Skin of body (tissue), 2 donors: ENCODE data around the gene KCNMA1. TPM values are rescaled to one million over a fixed set of nuclear protein-coding genes. Genes with fewer than 3 reads are reported as not detected.
"Not testable (repeated sequence)": the region's sequence is repeated elsewhere in the genome, so short reads cannot be mapped to it uniquely, and the experiment has no call there.

ENCODE experiments used
- DNase-seq: peaks from one replicate; lab custom pipeline; 2025; lab: John Stamatoyannopoulos, UW
- total RNA-seq: library from RNA; depleted of rRNA; stranded (reverse); fragments of >200 nt; gene quantifications from one replicate; pipeline ENCODE4 v1.2.3, GENCODE V29; 2014

KCNMA1 gene
- total RNA-seq, 1 donor from 2014 or later, result 11.7 TPM

DNA sequence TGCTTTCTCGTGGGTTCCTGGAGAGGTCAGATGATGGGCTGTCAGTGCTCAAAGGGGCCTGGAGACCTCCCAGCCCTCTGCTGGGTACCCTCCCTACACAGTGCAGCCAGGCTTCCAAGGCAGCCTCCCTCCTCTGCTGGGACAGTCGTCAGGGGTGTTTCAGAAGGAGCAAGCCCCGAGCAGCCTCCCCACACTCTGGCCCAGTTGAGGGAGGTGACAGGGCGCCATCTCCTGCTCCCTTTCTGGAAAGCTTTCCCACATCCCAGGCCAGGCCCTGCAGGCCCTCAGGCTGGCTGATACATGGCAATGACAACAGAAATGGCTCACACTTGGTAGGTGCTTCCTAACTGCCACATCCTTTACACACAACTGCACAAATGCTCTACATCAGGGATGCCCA, 32.1 kb downstream of the KCNMA1 start:
- no peak for DNase-seq

DNA sequence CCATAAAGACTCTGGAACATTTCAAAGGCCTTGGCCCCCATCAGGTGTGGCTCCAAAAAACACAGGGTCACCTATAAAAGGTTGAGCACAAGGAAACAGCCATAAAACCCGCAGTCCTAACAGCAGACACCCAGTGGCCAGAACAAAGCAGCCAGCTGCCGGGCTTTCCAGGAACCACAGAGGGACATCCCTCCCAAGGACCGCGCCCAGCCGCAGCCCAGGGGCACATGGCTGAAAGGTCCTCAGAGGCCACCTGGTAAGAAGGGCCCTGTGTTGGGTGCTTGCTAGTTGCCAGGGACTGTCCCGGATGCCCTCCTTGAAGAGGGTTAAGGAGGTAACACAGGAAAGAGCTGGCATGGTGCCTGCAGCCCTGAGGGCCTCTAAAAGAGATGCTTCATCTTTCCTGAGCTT, 32.7 kb downstream of the KCNMA1 start:
- DNase-seq, result no peak

DNA sequence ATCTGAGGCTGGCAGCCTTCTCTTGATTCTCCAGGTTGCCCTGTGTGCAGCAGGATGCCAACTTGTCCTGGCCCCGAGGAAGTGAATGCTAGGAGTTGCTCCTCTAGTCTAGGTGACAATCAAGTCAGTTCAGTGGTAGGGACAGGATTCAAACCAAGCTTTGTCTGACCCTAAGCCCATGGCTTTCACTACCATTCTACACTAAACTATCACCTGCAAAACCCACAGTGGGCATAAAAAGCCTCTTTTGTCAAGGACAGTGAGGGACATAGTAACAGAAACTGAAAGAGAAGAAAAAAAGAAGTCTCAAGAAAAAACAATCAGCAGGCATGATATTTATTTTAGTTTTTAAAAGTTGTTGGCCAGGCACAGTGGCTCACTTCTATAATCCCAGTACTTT, 33.5 kb downstream of the KCNMA1 start:
- DNase-seq, result no peak

DNA sequence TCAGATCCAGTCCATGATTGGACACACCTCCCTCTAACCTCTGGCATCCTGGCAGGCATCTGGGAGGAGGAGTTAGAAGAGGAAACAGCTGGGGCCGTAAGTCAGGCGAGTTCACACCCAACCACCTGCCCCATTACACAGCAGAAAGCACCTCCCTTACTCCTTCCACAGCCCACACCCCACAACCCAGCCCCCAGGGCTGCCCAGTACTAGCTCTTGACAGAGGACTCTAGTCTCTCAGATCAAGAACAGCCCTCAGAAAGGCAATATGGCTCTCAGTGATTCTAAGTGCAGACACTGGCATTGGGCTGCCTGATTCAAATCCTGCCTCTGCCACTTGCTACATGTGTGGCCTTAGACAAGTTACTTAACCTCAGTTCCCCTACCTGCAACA, 34.1 kb downstream of the KCNMA1 start:
- no peak for DNase-seq

DNA sequence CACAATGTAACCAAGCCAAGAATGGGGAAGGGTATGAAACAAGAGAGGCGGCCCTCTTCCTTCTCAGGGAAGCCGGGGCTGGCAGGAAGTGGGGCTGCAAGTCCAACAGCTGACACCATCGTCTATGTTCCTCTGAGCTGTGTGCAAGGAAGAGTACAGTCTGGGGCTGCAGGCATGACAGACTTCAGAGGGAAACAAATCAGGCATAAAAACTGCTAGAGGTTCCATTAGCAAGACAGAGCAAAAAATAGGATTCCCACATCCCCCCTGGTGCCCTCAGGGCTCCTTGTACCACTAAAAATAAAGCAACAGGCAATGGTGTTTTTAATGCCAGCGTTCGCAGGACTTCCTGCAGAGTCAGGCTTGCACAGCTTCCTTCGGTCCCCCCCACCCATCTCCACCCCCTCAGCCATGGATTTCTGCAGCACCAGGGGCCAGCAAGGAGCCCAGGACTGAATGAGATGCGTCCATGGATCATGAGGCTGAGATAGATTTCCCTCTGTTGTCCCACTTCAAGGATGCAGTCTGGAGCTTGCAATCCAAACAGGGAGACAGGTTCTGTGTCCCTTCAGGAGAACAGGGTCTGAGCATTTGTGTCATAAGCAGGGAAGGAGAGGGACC, 34.6 kb downstream of the KCNMA1 start:
- DNase-seq, result no peak

DNA sequence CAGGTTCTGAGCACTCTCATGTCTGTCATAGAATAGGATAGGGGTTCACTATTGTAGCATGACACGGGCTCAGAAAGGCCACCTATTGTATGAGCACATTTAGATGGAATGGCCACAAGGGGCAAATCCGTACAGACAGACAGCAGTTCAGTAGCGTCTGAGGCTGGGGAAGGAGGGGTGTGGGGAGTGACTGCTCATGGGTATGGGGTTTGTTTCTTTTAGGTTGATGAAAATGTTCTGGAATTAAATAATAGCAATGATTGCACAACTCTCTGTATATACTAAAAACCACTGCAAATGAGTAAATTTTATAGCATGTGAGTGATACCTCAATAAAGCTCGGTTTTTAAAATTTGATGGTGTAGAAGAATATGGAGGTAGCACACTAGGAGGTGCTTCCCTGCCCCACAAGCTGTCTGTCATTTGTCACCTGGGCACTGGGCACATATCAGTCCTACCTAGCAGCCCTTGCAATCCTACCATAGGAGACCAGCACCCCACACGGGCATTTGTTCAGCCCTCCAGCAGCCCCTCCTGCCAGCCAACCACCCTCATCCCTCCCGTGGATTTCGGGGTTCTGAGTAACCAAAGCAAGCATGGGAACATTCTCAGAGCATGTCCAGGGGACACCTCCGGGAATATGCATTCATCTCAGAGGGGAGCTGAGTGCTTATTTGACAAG, 35.2 kb downstream of the KCNMA1 start:
- no peak for DNase-seq

DNA sequence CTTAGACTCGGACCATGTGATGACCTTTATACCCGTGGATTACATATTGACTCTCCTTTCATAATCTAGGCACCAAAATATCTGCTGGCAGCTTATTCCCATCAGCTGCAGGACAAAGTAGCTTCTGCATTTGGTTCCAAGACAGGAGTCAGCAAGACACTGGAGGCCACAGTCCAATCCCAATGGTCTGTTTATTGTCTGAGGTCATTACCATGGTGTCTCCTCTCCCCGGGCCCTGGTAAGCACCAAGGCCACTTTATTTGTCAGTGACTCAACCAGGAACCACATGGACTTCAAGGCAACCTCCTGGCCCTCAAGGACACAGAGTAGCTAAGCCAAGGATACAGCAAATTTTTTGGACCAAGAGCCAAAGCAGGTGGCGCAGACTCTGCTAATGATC, 36.1 kb downstream of the KCNMA1 start:
- DNase-seq, result no peak

DNA sequence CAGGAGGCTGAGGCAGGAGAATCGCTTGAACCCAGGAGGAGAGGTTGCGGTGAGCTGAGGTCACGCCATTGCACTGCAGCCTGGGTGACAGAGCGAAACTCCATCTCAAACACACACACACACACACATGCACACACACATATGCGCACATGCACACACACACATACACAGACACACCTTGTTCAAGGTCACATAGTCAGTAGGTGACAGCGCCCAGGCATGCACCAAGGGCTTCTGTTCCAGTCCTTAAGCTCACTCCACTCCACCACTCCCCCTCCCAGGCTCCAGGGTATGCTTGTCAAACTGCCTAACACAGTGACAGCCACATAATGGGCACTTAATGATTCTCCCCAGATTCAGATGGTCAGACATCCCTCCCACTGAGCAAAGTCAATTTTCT, 37.0 kb downstream of the KCNMA1 start:
- no peak for DNase-seq

DNA sequence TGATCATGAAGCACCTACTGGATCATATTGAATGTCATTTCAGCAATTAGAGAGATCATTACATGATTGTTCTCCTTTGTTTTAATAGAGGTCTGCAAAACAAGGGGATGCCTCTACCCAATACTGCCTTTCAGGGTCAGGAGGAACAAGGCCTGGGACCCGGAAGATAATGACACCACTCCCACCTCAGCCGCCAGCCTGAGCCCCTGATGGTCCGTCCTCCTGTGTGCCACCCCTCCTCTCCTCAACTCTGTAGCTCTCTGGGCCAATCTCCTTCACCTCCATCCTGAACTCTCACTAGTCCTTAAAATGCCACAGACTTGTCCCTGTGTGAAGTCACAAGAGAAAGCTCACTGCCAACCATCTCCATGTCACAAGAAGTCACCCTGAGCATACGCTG, 38.0 kb downstream of the KCNMA1 start:
- DNase-seq, result no peak

DNA sequence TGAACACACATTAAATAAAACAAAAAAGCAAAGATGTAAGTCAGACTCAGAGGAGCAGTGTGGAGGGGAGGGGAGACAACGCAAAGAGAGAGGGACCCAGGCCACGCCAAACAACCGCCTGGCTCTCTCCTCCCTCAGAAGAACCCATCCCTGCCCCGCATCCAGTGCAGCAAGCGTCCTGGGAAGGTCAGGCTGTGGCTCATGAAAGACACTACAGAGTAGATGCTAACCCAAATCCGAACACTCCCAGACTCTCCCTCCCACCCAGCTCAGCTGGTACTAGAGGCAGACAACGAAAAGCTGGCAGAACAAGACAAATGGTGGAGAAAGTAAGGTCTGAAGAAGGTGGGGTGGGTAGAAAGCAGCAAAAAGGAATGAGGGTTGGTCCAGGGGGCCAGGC, 39.0 kb downstream of the KCNMA1 start:
- no peak for DNase-seq

DNA sequence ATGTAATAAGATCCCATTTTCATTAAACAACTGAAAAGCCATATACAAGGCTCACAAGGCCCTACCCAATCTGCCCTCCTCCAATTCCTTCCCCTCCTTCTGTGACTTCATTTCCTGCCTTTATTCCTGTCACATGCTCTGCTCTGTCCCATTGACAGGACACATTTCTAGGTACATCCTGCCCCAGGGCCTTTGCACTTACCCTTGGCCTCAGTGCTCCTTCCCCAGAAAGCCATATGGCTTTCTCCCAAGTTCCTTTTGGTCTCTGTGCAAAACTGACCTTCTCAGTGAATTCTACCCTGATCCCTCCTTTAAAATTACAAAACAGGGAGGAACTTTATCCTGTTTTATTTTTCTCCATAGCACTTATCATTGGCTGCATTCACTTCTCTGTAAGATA, 40.0 kb downstream of the KCNMA1 start:
- no peak for DNase-seq

DNA sequence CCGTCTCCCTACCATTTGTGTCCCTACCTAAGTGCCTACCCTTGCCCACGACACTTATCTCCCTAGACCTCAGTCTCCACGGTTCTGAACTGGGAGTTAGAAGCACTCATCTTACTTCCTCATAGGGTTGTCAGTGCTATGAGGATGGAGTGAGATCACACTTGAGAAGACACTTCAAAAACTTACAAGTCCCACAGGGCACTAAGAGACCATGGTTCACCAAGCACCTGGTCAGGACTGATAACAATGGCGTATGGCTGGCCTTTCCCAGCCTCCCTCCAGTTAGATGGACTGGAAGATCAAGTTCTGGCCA, 43.2 kb downstream of the KCNMA1 start:
- DNase-seq, result no peak

DNA sequence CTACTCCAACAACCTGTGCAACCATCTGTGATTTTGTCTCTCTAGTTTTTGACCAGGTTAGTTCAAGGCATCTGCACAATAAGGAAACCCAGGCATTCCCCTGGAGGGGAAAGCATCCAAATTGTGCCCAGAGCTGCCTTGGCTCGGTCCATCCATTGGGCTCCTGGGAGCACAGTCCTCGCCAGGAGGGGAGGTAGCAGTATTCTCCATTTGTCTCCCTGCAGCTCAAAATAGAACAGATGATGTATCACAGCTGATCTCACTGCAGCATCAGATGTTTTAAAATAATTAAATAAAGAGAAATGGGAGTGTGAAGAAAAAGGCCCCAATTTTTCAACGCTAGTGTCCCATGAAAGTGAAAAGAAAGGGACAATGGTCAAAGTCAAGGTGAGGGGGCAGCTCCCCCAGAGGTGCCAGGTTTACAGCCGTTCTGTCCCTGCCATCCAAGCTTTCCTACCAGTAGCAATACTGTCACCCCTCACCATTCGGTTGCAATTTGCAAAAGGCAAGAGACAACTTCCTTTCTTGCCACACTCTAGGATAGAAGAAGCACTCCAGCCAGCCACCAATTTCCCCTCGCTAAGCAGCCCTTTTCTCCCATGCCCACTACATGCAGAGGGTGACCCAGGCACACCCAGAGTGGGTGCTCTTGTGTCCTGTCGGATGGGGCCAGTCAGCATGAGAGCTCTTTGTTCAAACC, 43.7 kb downstream of the KCNMA1 start:
- DNase-seq, result no peak

DNA sequence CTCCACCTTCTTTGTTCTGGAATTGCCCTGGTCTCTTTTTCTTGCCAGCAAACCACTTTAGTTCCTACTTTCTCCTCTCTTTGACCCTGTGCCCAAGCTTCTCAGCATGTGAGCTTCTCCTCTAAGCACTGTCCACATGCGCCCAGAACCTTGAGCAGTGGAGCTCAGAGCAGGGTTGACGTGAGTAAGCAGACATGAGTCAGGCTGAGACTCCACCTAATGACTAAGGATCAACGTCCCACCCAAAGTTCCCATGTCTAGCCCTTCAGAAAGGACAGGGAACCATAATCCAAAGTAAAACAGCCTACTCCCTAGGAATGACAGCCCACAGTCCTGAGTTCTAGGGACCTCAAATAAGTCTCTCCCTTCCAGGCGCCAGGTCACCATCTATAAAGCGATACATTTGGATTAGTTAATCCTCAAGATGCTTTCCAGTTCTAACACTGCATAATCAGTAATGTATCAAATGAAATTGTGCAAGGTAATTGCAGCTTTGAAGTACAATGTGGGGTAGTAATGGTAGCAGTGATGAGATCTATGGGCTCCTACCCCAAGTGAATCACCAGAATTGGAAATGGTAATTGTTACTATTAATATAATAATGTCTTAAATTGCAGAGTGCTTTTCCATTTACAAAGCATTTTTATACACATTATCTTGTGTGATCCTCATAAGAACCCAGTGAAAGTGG, 44.5 kb downstream of the KCNMA1 start:
- no peak for DNase-seq

DNA sequence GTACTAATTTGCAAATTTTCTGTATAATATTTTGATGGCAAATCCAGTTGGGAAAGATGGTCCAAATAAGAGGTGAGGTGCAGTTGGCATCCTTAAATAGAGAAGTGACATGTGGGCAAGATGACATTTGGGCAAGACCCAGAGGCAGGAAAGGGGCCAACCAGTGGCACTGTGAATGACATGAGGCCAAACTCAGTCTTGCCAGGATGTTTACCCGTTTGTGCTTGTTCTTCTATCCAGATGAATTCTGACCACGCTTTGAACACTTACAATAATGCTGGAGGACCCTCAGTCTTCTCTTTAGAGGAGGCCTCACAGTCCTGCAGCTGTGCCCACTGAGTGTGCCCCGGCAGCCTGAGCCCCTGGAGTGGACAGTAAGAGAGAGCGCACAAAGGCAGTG, 45.1 kb downstream of the KCNMA1 start:
- no peak for DNase-seq

DNA sequence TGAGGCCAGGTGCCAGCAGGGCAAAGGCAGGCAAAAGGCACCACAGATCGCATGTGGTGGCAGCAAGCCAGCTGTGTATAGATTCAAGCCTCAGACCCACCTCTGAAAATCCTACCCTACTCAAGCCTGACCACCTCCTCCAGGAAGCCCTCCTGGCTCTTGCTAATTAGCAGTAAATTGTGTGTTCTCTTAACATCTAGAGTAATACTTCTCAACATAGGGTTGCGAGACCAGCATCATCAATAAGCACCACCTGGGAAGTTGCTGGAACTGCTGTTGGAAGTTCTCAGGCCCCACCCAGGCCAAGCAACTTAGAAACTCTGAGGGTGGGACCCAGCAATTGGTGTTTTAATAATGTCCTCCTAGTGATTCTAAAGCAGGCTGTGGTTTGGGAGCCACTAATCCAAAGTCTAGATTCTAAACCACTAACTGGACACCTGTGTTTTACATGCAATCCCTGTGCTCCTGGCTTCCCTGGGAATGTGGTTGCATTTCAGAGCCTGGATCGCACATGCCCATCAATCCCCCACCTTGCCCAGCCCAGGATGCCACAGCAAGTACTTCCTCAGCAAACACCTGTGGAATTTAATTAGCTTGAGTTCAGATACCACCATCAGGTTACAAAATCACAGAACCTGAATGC, 46.2 kb downstream of the KCNMA1 start:
- no peak for DNase-seq

DNA sequence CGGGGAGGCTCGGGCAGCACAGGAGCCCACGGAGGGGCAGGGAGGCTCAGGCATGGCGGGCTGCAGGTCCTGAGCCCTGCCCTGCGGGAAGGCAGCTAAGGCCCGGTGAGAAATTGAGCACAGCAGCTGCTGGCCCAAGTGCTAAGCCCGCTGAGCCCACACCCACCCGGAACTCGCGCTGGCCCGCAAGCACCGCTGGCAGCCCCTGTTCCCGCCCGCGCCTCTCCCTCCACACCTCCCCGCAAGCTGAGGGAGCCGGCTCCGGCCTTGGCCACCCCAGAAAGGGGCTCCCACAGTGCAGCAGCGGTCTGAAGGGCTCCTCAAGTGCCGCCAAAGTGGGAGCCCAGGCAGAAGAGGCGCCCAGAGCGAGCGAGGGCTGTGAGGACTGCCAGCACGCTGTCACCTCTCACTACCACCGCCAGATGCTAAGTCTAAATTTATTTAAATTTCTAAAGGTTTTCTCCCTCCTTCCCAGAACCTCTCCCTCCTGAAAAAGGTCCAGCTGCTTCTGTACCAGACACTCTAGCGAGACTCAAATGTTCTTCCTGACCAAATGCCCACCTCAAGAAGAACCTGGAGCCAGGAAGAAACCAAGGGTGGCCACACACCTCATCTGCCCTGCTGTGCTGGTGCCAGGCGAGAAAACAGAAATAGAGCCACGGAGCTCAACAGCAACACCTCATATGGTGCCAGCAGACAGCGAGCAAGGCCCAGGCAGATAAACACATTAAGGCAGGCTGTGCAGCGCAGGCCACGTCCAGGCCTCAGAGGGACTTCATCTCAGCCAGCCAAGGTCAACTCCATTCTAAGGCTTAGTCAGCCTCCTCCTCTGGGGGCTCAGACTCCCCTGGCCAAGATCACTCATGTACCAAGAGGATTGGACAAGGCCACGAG, 47.0 kb downstream of the KCNMA1 start:
- no peak for DNase-seq

DNA sequence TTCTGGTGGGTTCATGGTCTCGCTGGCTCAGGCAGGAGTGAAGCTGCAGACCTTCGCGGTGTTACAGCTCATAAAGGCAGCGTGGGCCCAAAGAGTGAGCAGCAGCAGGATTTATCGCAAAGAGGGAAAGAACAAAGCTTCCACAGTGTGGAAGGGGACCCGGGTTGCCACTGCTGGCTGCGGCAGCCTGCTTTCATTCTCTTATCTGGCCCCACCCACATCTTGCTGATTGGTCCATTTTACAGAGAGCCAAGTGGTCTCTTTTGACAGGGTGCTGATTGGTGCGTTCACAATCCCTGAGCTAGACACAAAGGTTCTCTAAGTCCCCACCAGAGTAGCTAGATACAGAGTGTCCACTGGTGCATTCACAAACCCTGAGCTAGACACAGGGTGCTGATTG, 47.9 kb downstream of the KCNMA1 start:
- not testable (repeated sequence) for DNase-seq

DNA sequence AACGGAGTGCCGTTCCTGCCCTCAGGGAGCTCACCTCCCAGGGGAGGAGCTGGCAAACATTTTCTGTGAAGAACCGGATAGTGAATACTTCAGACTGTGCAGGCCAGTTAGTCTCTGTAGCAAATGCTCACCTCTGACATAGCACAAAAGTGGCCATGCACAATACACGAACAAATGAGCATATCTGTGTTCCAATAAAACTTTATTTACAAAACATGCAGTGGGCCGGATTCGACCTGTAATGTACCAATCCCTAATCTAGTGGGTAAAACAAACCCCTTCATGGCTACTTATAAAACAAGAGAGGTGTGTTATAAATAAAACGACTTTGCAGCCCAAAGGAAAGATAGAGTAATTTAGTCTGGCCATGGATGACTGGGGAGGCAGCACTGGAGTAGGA, 48.7 kb downstream of the KCNMA1 start:
- no peak for DNase-seq

DNA sequence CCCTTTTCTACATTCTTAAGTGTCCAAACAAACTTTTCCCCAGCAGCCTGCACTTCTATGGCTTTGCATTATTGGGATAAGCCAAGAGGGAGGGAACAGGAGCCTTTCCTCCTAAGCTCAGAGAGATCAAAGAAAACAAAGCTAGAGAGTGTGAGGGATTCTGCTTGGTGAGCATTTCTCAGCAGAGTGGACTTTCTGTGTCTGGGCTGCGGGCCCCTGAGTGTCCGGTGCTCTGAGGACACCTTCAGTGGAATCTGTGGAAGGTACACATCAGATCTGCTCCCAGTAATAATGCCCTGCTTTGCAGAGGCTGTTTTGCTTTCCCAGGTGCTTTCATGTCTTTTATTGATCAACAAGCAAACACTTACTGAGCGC, 50.2 kb downstream of the KCNMA1 start:
- DNase-seq, result no peak
